GM18520 (cell line): ENCODE results near the gene CLPTM1.

Source experiments
- ATAC-seq: cut with Tn5 transposase; IDR thresholded peaks from one replicate; pipeline ENCODE4 v1.9.1; 2021; ENCODE audit not compliant: unreplicated experiment

Gene CLPTM1

GRCh38 chr19:45008552-45008951 lies 53.4 kb downstream of the CLPTM1 start:
- ATAC-seq, result no peak

- no peak for ATAC-seq
Observed at GRCh38 chr19:45009625-45010255, 54.6 kb downstream of the CLPTM1 start.

GRCh38 chr19:45010306-45010705 lies 55.1 kb downstream of the CLPTM1 start:
- no peak for ATAC-seq

- no peak for ATAC-seq
Observed at GRCh38 chr19:45011959-45012358, 56.8 kb downstream of the CLPTM1 start.

- ATAC-seq, result peak; percentile 81
Observed at GRCh38 chr19:45016388-45017314, 61.5 kb downstream of the CLPTM1 start.

GRCh38 chr19:45019187-45019586 lies 64.0 kb downstream of the CLPTM1 start:
- ATAC-seq, result no peak

- no peak for ATAC-seq
Observed at GRCh38 chr19:45020071-45020470, 64.9 kb downstream of the CLPTM1 start.

GRCh38 chr19:45021971-45022370 lies 66.8 kb downstream of the CLPTM1 start:
- no peak for ATAC-seq

GRCh38 chr19:45023048-45023447 lies 67.9 kb downstream of the CLPTM1 start:
- ATAC-seq, result no peak

GRCh38 chr19:45025264-45025663 lies 70.1 kb downstream of the CLPTM1 start:
- no peak for ATAC-seq

- ATAC-seq, result no peak
Observed at GRCh38 chr19:45027371-45027770, 72.2 kb downstream of the CLPTM1 start.

GRCh38 chr19:45030825-45031224 lies 75.6 kb downstream of the CLPTM1 start:
- no peak for ATAC-seq

- no peak for ATAC-seq
Observed at GRCh38 chr19:45032421-45032820, 77.2 kb downstream of the CLPTM1 start.

- ATAC-seq, result no peak
Observed at GRCh38 chr19:45035755-45036154, 80.6 kb downstream of the CLPTM1 start.

- ATAC-seq, result no peak
Observed at GRCh38 chr19:45037393-45038169, 82.4 kb downstream of the CLPTM1 start.

- peak; percentile 81 for ATAC-seq
Observed at GRCh38 chr19:45038931-45039893, 84.0 kb downstream of the CLPTM1 start, which contains the start of gene CLASRP. CLASRP (plus strand) TSS chr19:45039045; CDS start chr19:45040213, 1,168 bp downstream.

- no peak for ATAC-seq
Observed at GRCh38 chr19:45040059-45040771, 85.0 kb downstream of the CLPTM1 start.

- ATAC-seq, result no peak
Observed at GRCh38 chr19:45041125-45041524, 85.9 kb downstream of the CLPTM1 start.
